Left hindlimb (tissue), 1 donor: Measurements from ENCODE around the gene DCPS.

Experiments
- DNase-seq: peaks from one replicate; pipeline ENCODE4 v3.0.0-alpha.2; 2018

Gene DCPS

DNA sequence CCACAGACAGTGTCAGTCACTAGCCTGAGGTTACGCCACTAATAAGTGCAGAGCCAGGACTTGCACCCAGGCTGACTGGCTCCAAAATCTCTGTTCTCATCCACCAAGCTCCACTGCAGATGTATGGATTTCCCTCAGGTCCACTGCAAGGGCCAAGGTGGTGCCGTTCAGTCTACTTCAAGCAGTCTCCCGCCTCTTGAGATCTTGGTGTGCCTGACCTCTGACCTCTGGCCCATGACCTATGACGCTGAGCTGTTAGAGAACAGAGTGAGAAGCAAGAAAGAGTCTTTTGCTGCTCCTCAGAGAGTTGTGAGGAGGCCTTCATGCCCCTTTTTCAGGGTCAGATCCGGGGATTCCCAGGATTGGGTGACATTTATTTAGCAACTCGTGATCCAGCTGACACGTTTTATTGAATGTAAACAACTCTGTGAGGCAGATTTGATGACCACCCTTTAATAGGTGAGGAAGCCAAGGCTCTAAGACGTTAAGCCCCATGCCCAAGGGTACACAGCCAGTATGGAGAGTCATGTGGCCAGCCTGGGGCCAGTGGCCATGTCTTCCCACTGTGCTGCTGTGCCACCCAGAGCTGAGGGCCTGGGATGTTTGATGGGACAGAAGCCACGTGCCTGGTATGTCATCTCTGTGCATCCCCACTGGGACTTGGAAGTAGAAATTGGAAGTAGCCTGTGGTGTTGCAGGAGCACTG is 25.2 kb downstream of the DCPS start:
- DNase-seq: peak; percentile 14

GRCh38 chr11:126329644-126330211 is 25.9 kb downstream of the DCPS start:
- peak; percentile 18 for DNase-seq

DNA sequence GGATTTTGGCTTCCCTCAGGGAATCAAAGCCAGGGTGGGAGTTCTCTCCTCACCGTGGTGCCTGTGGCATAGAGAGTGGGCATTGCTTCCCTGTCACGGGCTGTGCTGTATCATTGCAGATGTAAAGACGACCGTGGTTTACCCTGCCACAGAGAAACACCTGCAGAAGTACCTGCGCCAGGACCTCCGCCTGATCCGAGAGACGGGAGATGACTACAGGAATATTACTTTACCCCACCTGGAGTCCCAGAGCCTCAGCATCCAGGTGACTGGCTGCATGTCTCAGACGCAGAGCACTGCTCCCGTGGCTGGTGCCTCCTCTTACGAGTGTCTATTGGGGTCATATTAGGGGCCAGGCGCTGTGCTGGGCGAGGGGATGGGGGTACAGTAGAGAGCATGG is 27.4 kb downstream of the DCPS start:
- DNase-seq: peak; percentile 13

DNA sequence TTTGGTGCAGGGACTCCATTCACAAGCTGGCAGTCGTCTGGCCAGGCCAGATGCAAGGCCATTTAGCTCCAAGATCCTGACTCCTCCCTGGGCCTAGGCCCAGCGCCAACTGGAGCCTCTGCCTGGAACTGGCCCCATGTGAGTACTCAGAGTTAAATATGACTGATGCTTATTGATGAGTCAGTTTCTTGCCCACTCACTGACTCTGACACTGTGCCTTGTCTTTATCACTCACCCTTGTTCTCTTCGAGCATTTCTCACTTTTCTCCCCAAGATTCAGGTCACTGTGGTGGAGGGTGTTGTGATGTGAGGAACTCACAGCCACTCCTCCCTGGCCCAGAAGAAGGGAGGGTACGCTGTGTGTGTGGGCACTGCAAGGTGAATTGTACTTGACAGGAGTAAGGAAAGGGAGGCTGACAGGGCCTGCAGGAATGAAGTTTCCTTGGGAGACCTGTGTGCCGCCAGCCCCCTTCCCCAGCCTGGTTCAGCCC is 28.4 kb downstream of the DCPS start:
- peak; percentile 60 for DNase-seq

GRCh38 chr11:126333142-126333541 is 29.3 kb downstream of the DCPS start:
- peak; percentile 9 for DNase-seq

DNA sequence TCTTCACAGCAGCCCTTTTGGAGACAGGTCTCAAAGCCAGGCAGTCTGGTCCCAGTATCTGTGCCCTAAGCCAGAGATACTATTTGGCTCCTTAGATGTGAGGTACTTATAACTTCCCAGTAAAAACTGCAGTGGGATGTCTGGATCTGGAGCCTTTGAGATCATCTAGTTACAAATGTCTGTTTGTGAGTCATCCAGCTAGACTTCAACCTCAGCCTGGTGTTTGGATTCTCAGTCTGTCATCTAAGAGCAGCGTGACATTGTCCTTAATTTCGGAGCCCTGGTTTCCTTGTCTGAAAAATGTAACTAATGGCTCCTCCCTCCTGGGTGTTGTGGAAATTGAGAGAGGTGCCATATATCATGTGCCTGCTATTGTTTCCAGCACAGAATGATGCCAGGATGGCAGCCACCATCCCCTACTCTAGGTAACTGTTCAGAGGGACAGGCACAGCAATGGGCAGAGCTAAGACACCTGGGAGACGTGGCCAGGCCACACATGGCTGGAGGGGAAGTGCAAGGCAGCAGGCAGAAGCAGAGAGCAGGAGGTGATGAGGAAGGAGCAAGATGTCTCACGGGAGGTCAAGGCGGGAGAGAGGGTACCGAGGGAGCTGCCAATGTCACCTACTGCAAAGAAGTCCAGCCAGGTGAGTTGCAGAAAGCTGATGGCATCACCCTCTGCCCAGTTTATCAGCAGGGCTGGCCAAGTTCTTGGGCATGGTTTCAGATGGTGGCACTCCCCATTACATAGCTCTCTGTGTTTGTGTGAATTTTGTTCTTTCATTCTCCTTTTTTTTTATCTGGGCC is 31.0 kb downstream of the DCPS start:
- DNase-seq: no peak

DNA sequence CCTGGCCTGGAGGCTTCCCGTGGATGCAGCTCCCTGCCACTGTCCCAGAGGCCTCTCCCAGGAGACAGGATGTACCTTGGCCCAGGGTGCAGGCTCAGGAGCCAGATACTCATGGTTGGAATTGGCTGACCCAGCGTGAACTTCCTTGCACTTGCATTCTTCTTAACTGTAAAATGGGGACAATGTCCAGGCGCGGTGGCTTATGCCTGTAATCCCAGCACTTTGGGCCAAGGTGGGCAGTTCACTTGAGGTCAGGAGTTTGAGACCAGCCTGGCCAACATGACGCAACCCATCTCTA is 31.6 kb downstream of the DCPS start:
- DNase-seq: peak; percentile 20

DNA sequence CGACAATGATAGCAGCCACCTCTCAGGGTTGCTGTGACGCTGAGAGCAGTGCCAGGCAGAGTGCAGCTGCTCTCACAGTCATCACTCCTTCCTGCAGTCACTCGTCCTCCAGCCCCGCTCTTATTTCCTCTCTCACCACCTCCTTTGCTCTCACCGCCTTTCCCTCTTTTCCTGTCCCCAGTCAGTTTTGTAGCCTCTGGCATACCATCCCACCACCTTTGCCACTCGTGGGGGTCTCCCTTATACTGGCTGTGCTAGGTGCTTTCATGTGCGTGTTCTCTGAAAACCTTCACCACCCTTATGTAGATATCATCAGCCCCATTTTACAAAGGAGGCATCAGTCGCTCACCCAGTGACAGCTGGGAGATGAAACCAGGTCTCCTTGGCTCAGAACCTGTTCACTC is 32.3 kb downstream of the DCPS start:
- peak; percentile 12 for DNase-seq

DNA sequence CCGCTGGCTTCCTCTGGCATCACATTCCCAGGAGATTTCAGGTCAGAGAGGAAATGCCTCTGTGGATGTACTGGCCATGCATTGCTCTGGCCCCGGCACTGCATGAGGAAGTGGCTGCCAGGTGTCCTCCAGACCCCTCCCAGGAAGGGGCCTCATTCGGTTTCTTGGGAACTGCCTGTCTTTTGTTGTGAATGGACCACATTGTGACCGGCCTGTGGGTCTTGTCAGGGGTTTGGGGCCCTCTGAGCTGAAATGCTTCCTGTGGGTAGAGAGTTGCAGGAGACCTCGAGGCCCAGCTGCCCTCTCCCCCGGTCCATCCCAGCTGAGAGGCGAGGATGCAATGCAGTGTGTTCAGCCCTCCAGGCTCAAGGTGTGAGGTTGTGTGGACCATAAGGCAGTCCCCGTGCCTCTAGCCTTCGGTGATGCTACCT is 32.8 kb downstream of the DCPS start:
- DNase-seq: peak; percentile 43

DNA sequence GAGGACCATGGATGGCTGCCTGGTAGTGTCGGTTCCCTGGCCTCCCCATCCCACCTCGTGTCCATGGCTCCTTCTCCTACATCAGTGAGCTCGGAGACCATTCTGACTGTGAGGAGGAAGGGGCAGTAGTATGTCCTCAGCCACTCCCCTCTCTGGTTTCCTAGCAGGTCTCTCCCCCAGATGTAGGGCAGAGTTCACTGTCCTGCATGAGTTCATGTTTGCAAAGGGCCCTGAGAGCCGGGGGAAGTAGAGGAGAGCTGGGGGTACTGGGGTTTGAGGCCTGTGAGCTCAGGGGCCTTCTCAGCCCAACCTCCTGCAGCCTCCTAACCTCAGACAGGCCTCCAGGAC is 33.2 kb downstream of the DCPS start:
- DNase-seq: no peak

DNA sequence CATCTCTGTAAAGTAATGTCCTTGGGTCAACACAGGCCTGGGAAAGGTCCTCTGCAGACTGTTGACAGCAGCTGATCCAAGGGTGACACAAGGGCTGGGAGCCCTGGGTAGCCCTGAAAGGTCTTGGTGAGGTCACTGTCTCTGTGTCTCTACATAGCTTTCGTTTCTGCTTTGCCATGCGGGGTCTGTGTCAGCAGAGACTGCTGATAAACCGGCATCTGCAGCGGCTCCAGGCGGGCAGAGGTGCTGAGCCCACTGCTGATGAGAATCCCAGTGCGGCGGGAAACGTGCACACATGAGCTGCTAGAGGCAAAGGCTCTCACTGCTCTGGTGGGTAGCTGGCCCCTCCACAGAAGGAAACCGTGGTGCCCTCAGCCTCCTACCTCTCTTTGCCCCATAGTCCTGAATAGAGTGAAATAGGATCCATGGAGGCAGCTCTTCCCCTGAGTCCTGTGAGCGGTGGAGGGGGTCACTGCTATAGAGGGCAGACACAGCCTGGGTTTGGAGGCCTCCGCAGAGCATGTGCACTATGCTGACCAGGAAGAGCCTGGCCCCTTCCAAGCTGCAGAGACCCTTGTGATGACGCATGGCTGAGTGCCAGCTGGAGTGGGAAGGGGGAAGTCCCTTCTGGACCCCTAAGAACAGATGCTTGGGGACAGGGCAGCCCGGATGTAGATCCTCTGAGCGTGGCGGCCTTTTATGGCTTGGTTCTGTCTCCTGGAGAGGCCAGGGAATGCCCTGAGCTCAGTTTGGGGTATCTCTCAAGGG is 33.8 kb downstream of the DCPS start:
- peak; percentile 28 for DNase-seq

GRCh38 chr11:126338346-126339055 is 34.6 kb downstream of the DCPS start:
- DNase-seq: peak; percentile 10

- DNase-seq: peak; percentile 28
Measured at GRCh38 chr11:126339073-126339862, 35.4 kb downstream of the DCPS start.

- DNase-seq: peak; percentile 77
Measured at GRCh38 chr11:126339863-126340434, 36.1 kb downstream of the DCPS start.

GRCh38 chr11:126340960-126341606 is 37.2 kb downstream of the DCPS start:
- peak; percentile 21 for DNase-seq

DNA sequence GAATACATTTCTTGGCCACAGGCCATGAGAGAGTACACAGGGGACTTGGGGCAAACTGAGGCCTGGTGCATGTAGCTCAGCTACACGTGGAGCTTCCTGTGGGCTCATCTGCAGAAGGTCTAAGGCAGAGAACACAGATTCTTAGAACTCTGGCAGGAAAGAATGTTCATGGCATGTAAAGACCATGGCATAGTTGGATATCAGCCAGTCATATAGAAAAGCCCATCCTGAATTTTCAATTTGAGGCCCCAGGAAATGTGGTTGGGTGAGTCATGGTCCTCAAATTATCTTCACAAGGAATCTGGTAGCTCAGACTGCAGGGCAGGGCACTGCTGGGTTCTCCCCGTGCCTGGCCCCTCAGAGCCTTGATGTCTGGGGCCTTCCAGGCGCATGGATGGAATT is 37.9 kb downstream of the DCPS start:
- DNase-seq: peak; percentile 23

- DNase-seq: peak; percentile 21
Measured at GRCh38 chr11:126343051-126343450, 39.2 kb downstream of the DCPS start.

- DNase-seq: peak; percentile 15
Measured at GRCh38 chr11:126344141-126345080, 40.6 kb downstream of the DCPS start.

DNA sequence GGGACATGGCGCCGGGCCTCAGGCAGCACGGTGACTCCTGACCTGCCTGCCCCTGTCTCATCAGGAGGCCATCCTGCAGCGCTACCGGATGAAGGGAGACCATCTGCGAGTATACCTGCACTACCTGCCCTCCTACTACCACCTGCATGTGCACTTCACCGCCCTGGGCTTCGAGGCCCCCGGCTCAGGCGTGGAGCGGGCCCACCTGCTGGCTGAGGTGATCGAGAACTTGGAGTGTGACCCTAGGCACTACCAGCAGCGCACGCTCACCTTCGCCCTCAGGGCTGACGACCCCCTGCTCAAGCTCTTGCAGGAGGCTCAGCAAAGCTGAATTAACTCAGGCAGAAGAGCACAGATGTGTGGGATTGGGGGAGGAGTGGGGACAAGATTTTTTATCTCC is 41.4 kb downstream of the DCPS start:
- DNase-seq: peak; percentile 13
